AG09319 (cell line): Measurements from ENCODE around the gene CORO6.

Experiments
- DNase-seq: peaks from one replicate; pipeline ENCODE4 v3.0.0-alpha.2; 2010; ENCODE audit warnings: low read depth; ENCODE audit errors: extremely low read depth
- CTCF ChIP-seq: IDR thresholded peaks from 2 replicates; pipeline ENCODE4 v1.5.1; 2011; ENCODE audit warnings: low read depth, mild to moderate bottlenecking, inconsistent platforms, low read length, moderate library complexity

Gene CORO6

GRCh38 chr17:29648005-29648404 lies 25.3 kb upstream of the CORO6 start:
- no peak for TF ChIP-seq CTCF
- DNase-seq = no peak

- peak; percentile 71 for DNase-seq
- no peak for TF ChIP-seq CTCF
Observed at GRCh38 chr17:29645515-29646051, 22.9 kb upstream of the CORO6 start.

- DNase-seq = no peak
- TF ChIP-seq CTCF = no peak
Observed at GRCh38 chr17:29643817-29644160, 21.1 kb upstream of the CORO6 start.

GRCh38 chr17:29642171-29642611 lies 19.5 kb upstream of the CORO6 start:
- no peak for DNase-seq
- TF ChIP-seq CTCF = no peak

- DNase-seq = no peak
- no peak for TF ChIP-seq CTCF
Observed at GRCh38 chr17:29640981-29641642, 18.4 kb upstream of the CORO6 start.

- DNase-seq = no peak
- TF ChIP-seq CTCF = no peak
Observed at GRCh38 chr17:29640413-29640812, 17.7 kb upstream of the CORO6 start.

GRCh38 chr17:29633886-29634285 lies 11.2 kb upstream of the CORO6 start:
- DNase-seq = no peak
- no peak for TF ChIP-seq CTCF
